ENCODE data around the gene CTXND1. TPM values are rescaled to one million over a fixed set of nuclear protein-coding genes. Genes with fewer than 3 reads are reported as not detected.

CTXND1 gene
- total RNA-seq, 1 experiment from 2014 or later, result not detected

DNA sequence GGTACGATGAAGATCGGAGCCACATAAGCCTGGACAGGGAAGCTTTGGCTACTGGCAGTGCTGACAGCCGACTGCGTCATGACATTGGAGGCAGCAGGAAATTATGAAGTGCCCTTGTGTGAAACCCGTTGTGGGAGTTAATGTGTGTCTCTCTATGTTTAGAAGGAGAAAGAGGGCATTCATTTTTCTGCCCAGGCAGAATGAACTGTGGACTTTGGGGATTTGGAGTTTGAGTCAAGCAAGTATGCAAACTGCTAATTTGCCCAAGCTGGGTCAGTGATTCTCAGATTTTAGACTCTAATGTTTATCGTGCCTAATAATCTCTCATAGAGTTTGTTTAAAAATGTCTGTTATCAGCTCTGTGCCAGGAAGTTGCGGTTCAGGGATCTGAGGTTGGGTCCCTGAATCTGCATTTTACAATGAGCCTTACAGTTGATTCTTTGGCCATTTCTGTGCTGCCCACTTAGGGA is 5.6 kb downstream of the CTXND1 start:
- no TSS peak for BruUV-seq (replicated peaks)
- ChIA-PET CTCF (no interaction called here), POLR2A (no interaction called here)
- no peaks in the 10 kb centered on the region for H3K9me3 Mint-ChIP-seq (ENCODE audit: unreplicated experiment)
- no peak for DNase-seq (ENCODE audit: unreplicated experiment)
- no peaks in the 10 kb centered on the region for H3K4me1 Mint-ChIP-seq (ENCODE audit: insufficient read depth, unreplicated experiment)
- peaks cover 22% of the 10 kb centered on the region for H3K27me3 Mint-ChIP-seq (ENCODE audit: insufficient read depth, unreplicated experiment)
- TF ChIP-seq, protein P1, sequence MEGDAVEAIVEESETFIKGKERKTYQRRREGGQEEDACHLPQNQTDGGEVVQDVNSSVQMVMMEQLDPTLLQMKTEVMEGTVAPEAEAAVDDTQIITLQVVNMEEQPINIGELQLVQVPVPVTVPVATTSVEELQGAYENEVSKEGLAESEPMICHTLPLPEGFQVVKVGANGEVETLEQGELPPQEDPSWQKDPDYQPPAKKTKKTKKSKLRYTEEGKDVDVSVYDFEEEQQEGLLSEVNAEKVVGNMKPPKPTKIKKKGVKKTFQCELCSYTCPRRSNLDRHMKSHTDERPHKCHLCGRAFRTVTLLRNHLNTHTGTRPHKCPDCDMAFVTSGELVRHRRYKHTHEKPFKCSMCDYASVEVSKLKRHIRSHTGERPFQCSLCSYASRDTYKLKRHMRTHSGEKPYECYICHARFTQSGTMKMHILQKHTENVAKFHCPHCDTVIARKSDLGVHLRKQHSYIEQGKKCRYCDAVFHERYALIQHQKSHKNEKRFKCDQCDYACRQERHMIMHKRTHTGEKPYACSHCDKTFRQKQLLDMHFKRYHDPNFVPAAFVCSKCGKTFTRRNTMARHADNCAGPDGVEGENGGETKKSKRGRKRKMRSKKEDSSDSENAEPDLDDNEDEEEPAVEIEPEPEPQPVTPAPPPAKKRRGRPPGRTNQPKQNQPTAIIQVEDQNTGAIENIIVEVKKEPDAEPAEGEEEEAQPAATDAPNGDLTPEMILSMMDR (IDR thresholded peaks at IDR 0.05; ENCODE audit: unreplicated experiment), result no peak
- intact Hi-C loops (cut with micrococcal nuclease), result no loop called here
- H3K27ac Mint-ChIP-seq (ENCODE audit: low read depth, unreplicated experiment), result no peak overlapping the region
- H3K4me3 Mint-ChIP-seq (ENCODE audit: unreplicated experiment), result no peak overlapping the region
- no peaks in the 10 kb centered on the region for H3K36me3 Mint-ChIP-seq (ENCODE audit: insufficient read depth, unreplicated experiment)

- no peak overlapping the region for H3K27ac Mint-ChIP-seq (ENCODE audit: low read depth, unreplicated experiment)
- CTCF ChIA-PET, result interaction anchor here (0.6 to 1.5 kb wide), 3 partner anchors 17 to 70 kb away, joined by 3 read pairs; no protein-coding TSS in a partner anchor
- DNase-seq (ENCODE audit: unreplicated experiment), result no peak
- POLR2A ChIA-PET, result no interaction called here
- intact Hi-C loops (cut with micrococcal nuclease), result loop anchor here (1.0 kb wide), 1 partner anchor 66 kb away; no protein-coding TSS in a partner anchor
- TF ChIP-seq, protein P1 (IDR thresholded peaks at IDR 0.05; ENCODE audit: unreplicated experiment), result no peak
- no TSS peak for BruUV-seq (replicated peaks)
- no peak overlapping the region for H3K4me3 Mint-ChIP-seq (ENCODE audit: unreplicated experiment)
- no peaks in the 10 kb centered on the region for H3K27me3 Mint-ChIP-seq (ENCODE audit: insufficient read depth, unreplicated experiment)
- H3K9me3 Mint-ChIP-seq (ENCODE audit: unreplicated experiment), result no peaks in the 10 kb centered on the region
- H3K36me3 Mint-ChIP-seq (ENCODE audit: insufficient read depth, unreplicated experiment), result no peaks in the 10 kb centered on the region
- no peaks in the 10 kb centered on the region for H3K4me1 Mint-ChIP-seq (ENCODE audit: insufficient read depth, unreplicated experiment)
These were observed 9.2 kb downstream of the CTXND1 start for GRCh38 chr15:80242802-80243201.

GRCh38 chr15:80242132-80242769 is 9.8 kb downstream of the CTXND1 start:
- Mint-ChIP-seq H3K4me3 (ENCODE audit: unreplicated experiment) (no peak overlapping the region), H3K4me1 (ENCODE audit: insufficient read depth, unreplicated experiment) (no peaks in the 10 kb centered on the region), H3K27me3 (ENCODE audit: insufficient read depth, unreplicated experiment) (no peaks in the 10 kb centered on the region), H3K9me3 (ENCODE audit: unreplicated experiment) (no peaks in the 10 kb centered on the region), H3K27ac (ENCODE audit: low read depth, unreplicated experiment) (no peak overlapping the region), H3K36me3 (ENCODE audit: insufficient read depth, unreplicated experiment) (no peaks in the 10 kb centered on the region)
- TF ChIP-seq, protein P1 (IDR thresholded peaks at IDR 0.05; ENCODE audit: unreplicated experiment), result peak; percentile 44
- CTCF ChIA-PET, result interaction anchor here (0.5 to 1.7 kb wide), 5 partner anchors 13 to 321 kb away, joined by 3 to 6 read pairs (median 3); no protein-coding TSS in a partner anchor
- peak; percentile 51 for DNase-seq (ENCODE audit: unreplicated experiment)
- BruUV-seq (replicated peaks), result no TSS peak
- intact Hi-C loops (cut with micrococcal nuclease), result loop anchor here (1.0 kb wide), 1 partner anchor 67 kb away; no protein-coding TSS in a partner anchor
- POLR2A ChIA-PET, result no interaction called here

DNA sequence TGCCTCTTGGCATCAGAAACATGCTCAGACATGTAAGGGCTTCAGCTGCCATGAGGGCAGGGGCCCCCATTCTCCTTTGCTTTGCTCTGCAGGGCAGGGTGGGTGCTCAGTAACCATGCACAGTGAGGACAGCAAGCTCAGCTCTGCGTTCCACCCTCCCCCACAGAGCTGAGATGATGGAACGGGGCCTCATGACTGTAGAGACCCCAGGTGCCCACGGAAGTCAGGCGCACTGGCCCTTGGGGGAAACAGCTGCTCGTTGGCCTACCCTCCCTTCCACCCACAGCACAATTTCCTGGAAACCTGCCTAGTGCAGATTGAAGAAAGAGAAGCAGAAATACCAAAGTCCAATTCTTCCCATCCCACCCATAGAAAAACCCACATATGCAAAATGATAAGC is 10.5 kb downstream of the CTXND1 start:
- Mint-ChIP-seq H3K27ac (ENCODE audit: low read depth, unreplicated experiment) (no peak overlapping the region), H3K4me3 (ENCODE audit: unreplicated experiment) (no peak overlapping the region), H3K4me1 (ENCODE audit: insufficient read depth, unreplicated experiment) (no peaks in the 10 kb centered on the region), H3K36me3 (ENCODE audit: insufficient read depth, unreplicated experiment) (no peaks in the 10 kb centered on the region), H3K9me3 (ENCODE audit: unreplicated experiment) (no peaks in the 10 kb centered on the region), H3K27me3 (ENCODE audit: insufficient read depth, unreplicated experiment) (no peaks in the 10 kb centered on the region)
- BruUV-seq (replicated peaks), result no TSS peak
- TF ChIP-seq, protein P1 (IDR thresholded peaks at IDR 0.05; ENCODE audit: unreplicated experiment), result no peak
- ChIA-PET CTCF (interaction anchor here (0.5 to 1.7 kb wide), 4 partner anchors 12 to 321 kb away, joined by 3 to 6 read pairs (median 3); no protein-coding TSS in a partner anchor), POLR2A (no interaction called here)
- intact Hi-C loops (cut with micrococcal nuclease), result no loop called here
- DNase-seq (ENCODE audit: unreplicated experiment), result no peak
